GM23248 (cell line): ENCODE measurements around the gene ITGAD.

Experiments
- EZH2 ChIP-seq: fragments of 200-600 bp; sonication (generic); IDR thresholded peaks from 2 replicates; pipeline ENCODE4 v1.6.1; 2018; ENCODE audit warnings: antibody characterized with exemption, mild to moderate bottlenecking; ENCODE audit not compliant: insufficient read depth, poor library complexity, severe bottlenecking
- EZH2phosphoT487 ChIP-seq: fragments of 200-600 bp; sonication (generic); IDR thresholded peaks from 2 replicates; pipeline ENCODE4 v1.6.1; 2018; ENCODE audit warnings: antibody characterized with exemption, moderate library complexity, mild to moderate bottlenecking, low read depth; ENCODE audit not compliant: insufficient read depth

DNA sequence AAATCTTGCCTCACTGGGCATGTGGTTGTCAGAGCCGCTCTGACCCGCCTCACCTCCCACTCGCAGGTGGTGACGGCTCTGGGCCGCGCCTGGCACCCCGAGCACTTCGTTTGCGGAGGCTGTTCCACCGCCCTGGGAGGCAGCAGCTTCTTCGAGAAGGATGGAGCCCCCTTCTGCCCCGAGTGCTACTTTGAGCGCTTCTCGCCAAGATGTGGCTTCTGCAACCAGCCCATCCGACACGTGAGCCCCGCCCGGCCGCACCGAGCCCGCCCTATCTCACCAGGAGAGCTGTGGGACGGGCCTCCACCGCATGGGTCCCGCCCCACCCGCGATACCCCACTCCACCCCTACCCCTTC is 82.8 kb downstream of the ITGAD start:
- TF ChIP-seq EZH2 (no peak), EZH2phosphoT487 (no peak)
